Measurements from ENCODE around the gene TRIM9. TPM values are rescaled to one million over a fixed set of nuclear protein-coding genes. Genes with fewer than 3 reads are reported as not detected.
"Not testable (repeated sequence)": the region's sequence is repeated elsewhere in the genome, so short reads cannot be mapped to it uniquely, and the experiment has no call there.

Gene TRIM9
- total RNA-seq, 1 donor: 3.2 TPM

- peak in 1 of 3 donors; percentile 42 for DNase-seq (ENCODE audit: low read depth in 2 of 3, low spot score in 2 of 3)
Observed at GRCh38 chr14:50967790-50968189, 127.1 kb downstream of the TRIM9 start.

GRCh38 chr14:50967103-50967502 is 127.8 kb downstream of the TRIM9 start:
- no peak for DNase-seq (ENCODE audit: low read depth in 2 of 3, low spot score in 2 of 3)

DNA sequence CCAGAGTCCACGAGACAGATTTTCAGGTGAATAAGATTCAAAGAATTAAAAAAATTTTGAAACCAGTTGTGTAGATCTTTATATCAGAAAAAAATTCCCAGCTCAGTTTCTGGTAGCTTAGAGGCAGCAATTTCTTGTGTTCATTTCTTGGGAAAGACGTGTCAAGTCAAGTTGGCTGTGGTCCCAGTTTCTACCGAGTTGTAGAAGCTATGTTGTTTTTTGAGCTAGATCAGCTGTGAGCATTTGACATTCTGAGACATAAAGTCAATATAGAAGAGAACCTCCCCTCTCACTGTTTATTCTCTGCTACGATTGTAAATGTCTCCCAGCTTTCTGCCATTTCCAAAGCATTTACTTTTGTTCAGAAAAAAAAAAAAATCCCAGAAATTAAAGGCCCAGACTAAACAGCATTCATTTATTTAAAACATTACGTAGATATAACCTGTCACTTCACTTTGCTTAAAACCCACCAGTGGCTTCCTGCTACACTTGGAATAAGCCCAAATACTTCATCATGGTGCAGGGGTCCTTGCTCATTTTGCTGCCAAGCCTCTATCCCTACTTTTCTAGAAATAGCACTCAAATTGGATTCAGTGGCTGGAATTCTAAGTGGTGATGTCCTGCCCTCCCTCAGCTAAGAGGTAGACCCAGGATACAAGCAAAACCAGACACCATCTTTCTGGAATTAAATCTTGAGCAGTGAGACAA is 130.1 kb downstream of the TRIM9 start:
- no peak for DNase-seq (ENCODE audit: low read depth in 2 of 3, low spot score in 2 of 3)

DNA sequence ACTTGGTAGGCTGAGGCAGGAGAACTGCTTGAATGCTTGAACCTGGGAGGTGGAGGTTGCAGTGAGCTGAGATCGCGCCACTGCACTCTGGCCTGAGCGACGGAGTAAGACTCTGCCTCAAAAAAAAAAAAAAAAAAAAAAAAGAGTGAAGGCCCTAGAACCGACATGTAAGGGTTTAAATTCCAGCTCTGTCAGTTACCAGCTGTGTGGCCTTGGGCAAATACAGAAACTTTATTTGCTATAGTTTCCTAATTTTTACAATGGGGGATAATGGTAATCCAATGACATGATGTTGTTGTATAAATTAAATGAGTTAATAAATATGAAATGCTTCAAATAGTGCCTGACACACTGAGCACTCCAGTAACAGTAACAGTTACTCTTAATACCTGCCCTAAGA is 131.0 kb downstream of the TRIM9 start:
- no peak for DNase-seq (ENCODE audit: low read depth in 2 of 3, low spot score in 2 of 3)

- DNase-seq (ENCODE audit: low read depth in 2 of 3, low spot score in 2 of 3): peak in 1 of 3 donors; percentile 21
Observed at GRCh38 chr14:50961605-50962221, 133.2 kb downstream of the TRIM9 start.

DNA sequence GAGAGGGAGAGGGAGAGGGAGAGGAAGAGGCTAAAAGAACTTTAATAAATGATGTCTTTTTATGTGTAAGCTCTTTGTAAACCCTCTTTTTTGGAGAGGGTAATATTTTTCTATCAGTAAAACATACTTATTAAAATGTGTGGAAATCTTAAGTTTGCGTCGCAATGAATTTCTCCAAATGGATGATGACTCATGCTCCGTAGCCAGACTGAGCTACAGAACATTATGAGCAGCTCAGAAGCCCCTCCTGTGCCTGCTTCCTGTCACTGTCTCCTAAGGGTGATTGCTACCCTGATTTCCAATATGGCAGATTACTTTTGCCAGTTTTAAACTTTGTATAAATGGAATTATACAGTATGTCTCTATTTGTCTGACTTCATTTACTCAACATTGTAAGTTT is 137.6 kb downstream of the TRIM9 start:
- no peak for DNase-seq (ENCODE audit: low read depth in 2 of 3, low spot score in 2 of 3)

DNA sequence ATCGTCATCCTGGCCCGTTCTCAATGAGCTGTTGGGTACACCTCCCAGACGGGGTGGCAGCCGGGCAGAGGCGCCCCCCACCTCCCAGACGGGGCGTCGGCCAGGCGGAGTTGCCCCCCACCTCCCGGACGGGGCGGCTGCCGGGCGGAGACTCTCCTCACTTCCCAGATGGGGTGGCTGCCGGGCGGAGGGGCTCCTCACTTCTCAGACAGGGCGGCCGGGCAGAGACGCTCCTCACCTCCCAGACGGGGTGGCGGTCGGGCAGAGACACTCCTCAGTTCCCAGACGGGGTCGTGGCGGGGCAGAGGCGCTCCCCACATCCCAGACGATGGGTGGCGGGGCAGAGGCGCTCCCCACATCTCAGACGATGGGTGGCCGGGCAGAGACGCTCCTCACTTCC is 138.5 kb downstream of the TRIM9 start:
- not testable (repeated sequence) for DNase-seq (ENCODE audit: low read depth in 2 of 3, low spot score in 2 of 3)

- DNase-seq (ENCODE audit: low read depth in 2 of 3, low spot score in 2 of 3): peak in 1 of 3 donors; percentile 50
Observed at GRCh38 chr14:50955373-50956043, 139.4 kb downstream of the TRIM9 start.

DNA sequence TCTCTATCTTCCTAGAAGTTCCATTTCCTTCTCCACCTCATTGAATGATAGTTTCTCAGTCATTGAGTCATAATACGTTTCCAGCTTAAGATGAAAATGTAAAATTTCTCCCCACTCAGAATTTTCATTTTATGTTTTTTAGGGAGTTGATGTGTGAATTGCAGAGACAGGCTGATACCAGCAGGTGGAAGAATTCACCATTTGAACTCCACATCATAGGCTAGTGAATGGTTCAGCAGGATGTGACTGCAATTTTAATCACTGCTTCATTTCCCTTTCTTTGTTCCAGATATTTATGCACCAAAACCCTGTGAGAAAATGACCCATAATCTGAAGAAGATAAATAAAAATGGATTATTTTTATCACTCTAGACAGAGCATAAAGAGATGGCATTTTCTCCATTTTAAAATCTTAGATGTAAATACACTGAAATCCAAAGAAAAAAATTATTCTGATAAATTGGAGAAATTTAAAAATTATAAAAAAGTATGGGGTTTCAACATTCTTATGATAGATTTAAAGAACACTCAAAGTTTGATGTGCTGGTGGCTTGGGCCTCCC is 140.0 kb downstream of the TRIM9 start:
- peak in 2 of 3 donors; percentile 41 to 64 for DNase-seq (ENCODE audit: low read depth in 2 of 3, low spot score in 2 of 3)

GRCh38 chr14:50953502-50953901 is 141.4 kb downstream of the TRIM9 start:
- no peak for DNase-seq (ENCODE audit: low read depth in 2 of 3, low spot score in 2 of 3)

DNA sequence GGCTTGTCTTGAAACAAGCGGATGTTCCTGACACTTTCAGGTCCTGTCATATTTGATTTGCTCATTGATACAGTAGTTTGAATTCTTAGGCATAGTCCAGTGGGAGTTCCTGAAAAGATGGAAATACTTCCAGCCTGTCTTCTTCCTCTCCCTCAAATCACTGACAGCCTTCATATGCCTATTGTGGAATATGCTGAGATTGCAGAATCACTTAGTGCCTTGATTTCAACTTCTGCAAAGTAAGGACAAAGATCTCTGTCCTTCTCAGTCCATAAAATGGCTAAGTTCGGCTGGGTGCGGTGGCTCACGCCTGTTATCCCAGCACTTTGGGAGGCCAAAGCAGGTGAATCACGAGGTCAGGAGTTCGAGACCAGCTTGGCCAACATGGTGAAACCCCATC is 143.9 kb downstream of the TRIM9 start:
- no peak for DNase-seq (ENCODE audit: low read depth in 2 of 3, low spot score in 2 of 3)

DNA sequence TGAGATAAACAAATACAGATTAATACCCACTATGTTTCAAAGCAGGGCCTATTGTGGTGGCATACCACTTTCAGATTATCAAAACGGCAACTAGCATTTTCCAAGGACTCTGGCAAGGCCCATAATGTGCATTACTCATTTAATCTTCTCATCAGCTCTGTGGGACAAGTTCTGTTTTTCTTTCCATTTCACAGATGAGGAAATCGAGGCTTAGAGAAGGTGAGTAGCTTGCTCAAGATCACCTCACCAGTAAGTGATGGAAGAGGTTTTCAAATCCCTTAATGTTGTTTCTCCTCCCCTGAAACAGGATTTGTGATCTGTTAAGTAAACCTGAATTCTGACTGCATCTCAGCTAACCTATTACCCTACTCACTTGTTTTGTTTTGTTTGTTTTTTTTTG is 146.7 kb downstream of the TRIM9 start:
- DNase-seq (ENCODE audit: low read depth in 2 of 3, low spot score in 2 of 3): no peak

GRCh38 chr14:50947446-50947845 is 147.5 kb downstream of the TRIM9 start:
- no peak for DNase-seq (ENCODE audit: low read depth in 2 of 3, low spot score in 2 of 3)

DNA sequence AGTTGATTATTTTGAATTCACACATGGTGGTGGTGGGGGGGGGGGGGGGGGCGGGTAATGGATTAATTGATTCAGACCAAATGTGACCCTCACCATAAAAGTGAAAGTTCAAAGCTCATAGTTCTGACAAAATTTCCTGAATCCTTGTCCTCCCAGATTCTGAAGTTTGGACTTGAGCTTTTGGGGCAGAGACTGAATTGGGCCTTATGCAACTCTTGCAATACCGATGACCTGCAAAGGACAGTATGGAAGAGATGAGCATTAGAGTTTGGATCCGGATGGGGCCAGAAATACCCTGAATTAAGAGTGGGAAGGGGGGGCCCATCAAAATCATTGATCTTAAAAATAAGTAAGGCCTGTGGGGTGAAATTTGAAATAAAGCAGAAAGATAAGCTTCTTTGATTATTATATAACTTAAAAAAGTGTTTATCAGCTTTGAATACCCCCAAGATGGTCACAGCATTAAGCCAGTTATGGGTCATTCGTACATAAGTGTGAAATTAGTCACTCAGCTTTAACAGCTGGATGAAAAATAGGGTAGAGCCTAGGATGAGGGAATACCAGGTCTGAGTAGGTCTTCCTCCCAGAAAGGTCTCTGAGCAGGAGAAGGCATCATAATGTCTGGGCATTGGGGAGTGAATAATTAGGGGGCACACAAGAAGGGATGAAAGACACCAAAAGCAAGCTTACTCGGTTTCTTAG is 148.5 kb downstream of the TRIM9 start:
- no peak for DNase-seq (ENCODE audit: low read depth in 2 of 3, low spot score in 2 of 3)

DNA sequence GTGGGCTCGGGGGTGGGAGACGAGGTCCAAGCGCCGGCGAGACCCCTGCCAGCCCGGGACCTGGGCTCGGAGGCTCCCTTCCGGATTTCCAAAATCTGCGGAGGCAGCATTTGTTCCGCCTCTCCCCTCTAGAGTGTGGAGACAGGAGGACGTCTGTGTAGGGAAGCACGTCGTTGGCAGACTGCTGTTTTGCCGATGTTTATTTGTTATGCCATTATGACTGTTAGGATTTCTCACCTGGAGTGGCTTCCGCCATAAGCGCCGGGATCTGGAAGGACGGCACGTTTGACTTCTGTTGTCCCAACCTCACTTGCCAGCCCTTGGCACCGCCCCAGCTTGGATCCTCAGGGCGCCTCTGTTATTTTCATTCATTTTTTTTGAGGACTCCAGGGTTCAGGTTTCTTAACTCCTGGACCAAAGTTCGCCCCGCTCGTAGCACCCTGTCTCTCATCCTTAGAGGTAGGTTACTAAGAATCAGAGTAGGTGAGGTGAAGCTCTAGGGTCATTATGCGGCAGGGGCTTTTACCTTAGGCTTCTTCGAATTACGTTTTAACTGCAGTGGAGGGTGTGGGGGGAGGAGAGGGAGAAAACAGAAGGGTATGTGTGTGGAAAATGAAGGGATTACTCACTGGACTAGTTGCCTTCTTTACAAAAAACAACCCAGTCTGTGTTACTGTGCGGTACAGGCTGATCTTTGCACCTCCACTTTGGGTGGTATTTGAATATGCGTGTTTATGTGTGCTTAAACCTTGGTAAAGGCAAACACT is 150.1 kb downstream of the TRIM9 start:
- DNase-seq (ENCODE audit: low read depth in 2 of 3, low spot score in 2 of 3): peak in 1 of 3 donors; percentile 23

- DNase-seq (ENCODE audit: low read depth in 2 of 3, low spot score in 2 of 3): peak in 2 of 3 donors; percentile 50 to 56
Observed at GRCh38 chr14:50943943-50944646, 150.8 kb downstream of the TRIM9 start, which contains the start of gene PYGL. PYGL (minus strand) TSS chr14:50944483; CDS start chr14:50944403, 80 bp downstream.

DNA sequence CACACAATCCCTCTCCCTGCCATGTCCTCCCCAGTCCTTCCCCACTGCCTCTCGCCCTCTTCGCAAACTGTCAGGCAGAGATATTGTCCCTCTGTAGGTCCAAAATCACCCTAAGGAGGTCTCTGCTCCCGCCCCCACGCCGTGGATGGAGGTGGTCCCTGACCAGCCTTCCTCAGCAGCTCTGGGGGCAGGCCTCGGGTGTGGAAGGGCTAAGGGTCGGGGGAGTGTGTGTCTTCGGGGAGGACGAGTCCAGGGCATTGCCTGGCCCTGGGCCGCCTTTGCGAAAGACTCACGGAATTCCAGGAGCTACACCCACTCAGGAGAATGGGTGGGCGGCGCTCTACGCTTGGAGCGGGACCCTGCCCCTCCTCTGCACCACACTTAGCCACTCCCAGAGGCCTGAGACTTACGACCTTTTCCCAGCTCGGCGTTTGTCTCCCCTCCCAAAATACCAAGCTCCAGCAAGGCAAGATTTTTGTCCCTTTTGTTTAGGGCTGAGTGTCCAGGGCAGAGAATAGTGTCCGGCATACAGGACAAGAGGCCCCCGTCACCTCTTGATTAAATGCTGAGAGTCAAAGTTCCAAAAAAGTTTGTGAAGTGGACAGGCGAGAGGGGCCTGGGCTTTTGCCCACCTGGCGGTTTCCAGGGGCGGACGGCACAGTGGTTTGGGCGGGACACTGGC is 151.5 kb downstream of the TRIM9 start:
- no peak for DNase-seq (ENCODE audit: low read depth in 2 of 3, low spot score in 2 of 3)

GRCh38 chr14:50941638-50942037 is 153.3 kb downstream of the TRIM9 start:
- not testable (repeated sequence) for DNase-seq (ENCODE audit: low read depth in 2 of 3, low spot score in 2 of 3)

DNA sequence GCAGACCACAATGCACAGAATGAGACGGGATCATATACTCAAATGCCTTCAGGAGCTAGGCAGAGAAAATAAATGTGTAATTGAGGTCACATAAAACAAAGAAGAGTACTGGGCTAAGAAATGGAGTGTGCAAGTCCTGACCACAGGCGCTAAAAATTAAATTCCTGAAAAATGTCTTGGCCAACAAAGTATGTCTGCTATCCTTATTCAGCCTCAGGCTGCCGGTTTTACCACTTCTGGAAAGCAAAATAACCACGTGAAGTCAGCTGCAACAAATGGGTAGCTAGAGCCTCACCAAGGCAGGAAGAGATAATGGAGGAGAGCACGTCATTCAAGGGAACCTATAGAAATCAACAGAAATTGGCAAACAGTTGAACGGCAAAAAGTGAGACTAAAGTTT is 153.8 kb downstream of the TRIM9 start:
- no peak for DNase-seq (ENCODE audit: low read depth in 2 of 3, low spot score in 2 of 3)
